Endothelial cell of umbilical vein (primary cell): ENCODE results near the gene RNLS. TPM values are rescaled to one million over a fixed set of nuclear protein-coding genes. Genes with fewer than 3 reads are reported as not detected.

Source experiments
- BruUV-seq: library from RNA; stranded (reverse); fragments of 400-500 nt; replicated peaks from 2 replicates; lab custom pipeline; 2021; lab: Mats Ljungman, UMichigan
- CTCF ChIA-PET: fragments of 300-600, 350-600 bp; sonication (Branson Sonifier 250); formaldehyde crosslinking; loops from one replicate; lab custom pipeline; 2021; ENCODE audit warnings: antibody characterized with exemption, inconsistent platforms; lab: Charles Lee
- POLR2A ChIA-PET: fragments of 300-600, 350-600 bp; sonication (Branson Sonifier 250); formaldehyde crosslinking; loops from one replicate; lab custom pipeline; 2021; ENCODE audit warnings: antibody characterized with exemption, inconsistent platforms; lab: Charles Lee
- DNase-seq: peaks from one replicate; pipeline ENCODE4 v3.0.0-alpha.2; 2011; ENCODE audit warnings: low read depth, low spot score
- FAIRE-seq: peaks from 2 replicates; lab custom pipeline; 2011; peaks lifted over from hg19 to GRCh38; lab: Jason Lieb, UNC
- H2AFZ ChIP-seq: 2 replicates; pipeline ENCODE4 v1.6.0; 2012; ENCODE audit warnings: low read depth, low read length, control low read depth, inconsistent platforms
- H3K27ac ChIP-seq: 2 replicates; pipeline ENCODE4 v1.5.1; 2011; ENCODE audit warnings: low read depth, mild to moderate bottlenecking, control low read depth, low read length, moderate library complexity; ENCODE audit not compliant: insufficient read depth
- H3K27me3 ChIP-seq, 2 experiments: 2 replicates each; pipeline versions ENCODE4 v1.6.0 to v1.6.1; 2011; ENCODE audit warnings: low read length in 2 of 2, mixed read lengths in 1 of 2; ENCODE audit not compliant: control insufficient read depth in 2 of 2, insufficient read depth in 2 of 2
- H3K36me3 ChIP-seq, 2 experiments: 2 replicates in 1 of 2; 3 replicates in 1 of 2; pipeline ENCODE4 v1.5.1; 2011; ENCODE audit warnings: low read length in 2 of 2, mild to moderate bottlenecking in 1 of 2, moderate library complexity in 1 of 2; ENCODE audit not compliant: control insufficient read depth in 2 of 2, insufficient read depth in 2 of 2; ENCODE audit errors: extremely low read depth in 1 of 2
- H3K4me1 ChIP-seq: 3 replicates; pipeline ENCODE4 v1.5.1; 2011; ENCODE audit warnings: mild to moderate bottlenecking, low read length; ENCODE audit not compliant: control insufficient read depth, insufficient read depth; ENCODE audit errors: extremely low read depth
- H3K4me2 ChIP-seq: 2 replicates; pipeline ENCODE4 v1.6.1; 2011; ENCODE audit warnings: low read length, control low read depth, mixed read lengths; ENCODE audit not compliant: insufficient read depth
- H3K4me3 ChIP-seq, 3 experiments: fragments of 200-600 bp in 1 of 3; sonication (generic), shearing (Covaris generic) in 1 of 3; replicated peaks in 1 of 3; 2 replicates each; pipeline ENCODE4 v1.5.1; 2011 to 2016; ENCODE audit warnings: control low read depth in 3 of 3, low read length in 3 of 3, mild to moderate bottlenecking in 2 of 3, inconsistent platforms in 1 of 3, low read depth in 1 of 3, moderate library complexity in 1 of 3; ENCODE audit not compliant: insufficient read depth in 1 of 3
- H3K79me2 ChIP-seq: 2 replicates; pipeline ENCODE4 v1.6.0; 2012; ENCODE audit warnings: low read length, inconsistent platforms; ENCODE audit not compliant: control insufficient read depth, insufficient read depth
- H3K9ac ChIP-seq: replicated peaks from 2 replicates; pipeline ENCODE3; 2011; ENCODE audit warnings: low read length, control low read depth; ENCODE audit not compliant: insufficient read depth; ENCODE audit errors: extremely low read depth
- H3K9me1 ChIP-seq: replicated peaks from 3 replicates; pipeline ENCODE4 v1.6.0; 2011; ENCODE audit warnings: mild to moderate bottlenecking, low read length; ENCODE audit not compliant: control insufficient read depth, insufficient read depth; ENCODE audit errors: extremely low read depth
- H3K9me3 ChIP-seq: replicated peaks from 2 replicates; pipeline ENCODE4 v1.5.1; 2012; ENCODE audit warnings: low read length, inconsistent platforms; ENCODE audit not compliant: control insufficient read depth, insufficient read depth
- H4K20me1 ChIP-seq: replicated peaks from 2 replicates; pipeline ENCODE3; 2011; ENCODE audit warnings: mild to moderate bottlenecking, low read length; ENCODE audit not compliant: control insufficient read depth, insufficient read depth; ENCODE audit errors: extremely low read depth
- EZH2 ChIP-seq: IDR thresholded peaks from 2 replicates; pipeline ENCODE4 v1.6.1; 2012; ENCODE audit warnings: borderline replicate concordance, low read depth, mild to moderate bottlenecking, moderate library complexity, low read length, inconsistent platforms; ENCODE audit not compliant: severe bottlenecking
- POLR2AphosphoS5 ChIP-seq: IDR thresholded peaks from 2 replicates; pipeline ENCODE4 v1.6.1; 2012; ENCODE audit warnings: low read depth, mild to moderate bottlenecking, control low read depth, low read length, moderate library complexity; ENCODE audit not compliant: insufficient read depth
- dilution Hi-C: fragments of 300-500 bp; cut with MboI; formaldehyde crosslinking; loops from one replicate; pipeline ENCODE4 v1.15.0; 2019; ENCODE audit warnings: low sequenced_read_pairs; ENCODE audit not compliant: extremely low pct_ligation_motif_present
- intact Hi-C: fragments of 100-400 bp; cut with micrococcal nuclease; formaldehyde crosslinking; loops from one replicate; pipeline ENCODE4 v1.10.0; 2022
- polyA plus RNA-seq, 4 experiments: library from polyadenylated mRNA; depleted of rRNA in 3 of 4; stranded (reverse) in 3 of 4; unstranded in 1 of 4; fragments of >200 nt; gene quantifications; 2 replicates each; pipeline versions ENCODE4 v1.2.1 to v1.2.3, GENCODE V29; 2011 to 2012; ENCODE audit warnings: missing spikeins in 1 of 4
- total RNA-seq: library from RNA; stranded (reverse); gene quantifications from 2 replicates; pipeline ENCODE4 v1.2.3, GENCODE V29; 2021
- TF ChIP-seq, protein P1 (sequence below), 2 donors: IDR thresholded peaks; 1 replicate in 1 of 2; 2 replicates in 1 of 2; pipeline ENCODE4 v1.5.1; 2011; ENCODE audit warnings: low read length in 2 of 2, mild to moderate bottlenecking in 2 of 2, moderate library complexity in 2 of 2, control low read depth in 1 of 2, inconsistent platforms in 1 of 2, low read depth in 1 of 2; ENCODE audit not compliant: insufficient read depth in 1 of 2; ENCODE audit errors: extremely low read depth in 1 of 2

The RNLS gene
- total and polyA plus RNA-seq, 2 donors (not counting 3 experiments of a cell fraction or from before 2014, with no cell fraction given), result 2.5 to 4.6 TPM

- Histone ChIP-seq H3K9me3 (no peaks in the 10 kb centered on the region), H3K4me2 (no peak overlapping the region), H4K20me1 (no peaks in the 10 kb centered on the region), H3K27ac (no peak overlapping the region), H3K4me1 (no peaks in the 10 kb centered on the region), H3K9me1 (no peaks in the 10 kb centered on the region), H3K9ac (no peak overlapping the region), H3K4me3 (no peak overlapping the region), H3K79me2 (no peaks in the 10 kb centered on the region), H2AFZ (no peak overlapping the region), H3K36me3 (no peaks in the 10 kb centered on the region), H3K27me3 (no peaks in the 10 kb centered on the region)
- BruUV-seq, result no TSS peak
- intact Hi-C loops, result loop anchor here (1.0 to 5.0 kb wide), 5 partner anchors 123 to 417 kb away; no protein-coding TSS in a partner anchor
- TF ChIP-seq, protein P1, sequence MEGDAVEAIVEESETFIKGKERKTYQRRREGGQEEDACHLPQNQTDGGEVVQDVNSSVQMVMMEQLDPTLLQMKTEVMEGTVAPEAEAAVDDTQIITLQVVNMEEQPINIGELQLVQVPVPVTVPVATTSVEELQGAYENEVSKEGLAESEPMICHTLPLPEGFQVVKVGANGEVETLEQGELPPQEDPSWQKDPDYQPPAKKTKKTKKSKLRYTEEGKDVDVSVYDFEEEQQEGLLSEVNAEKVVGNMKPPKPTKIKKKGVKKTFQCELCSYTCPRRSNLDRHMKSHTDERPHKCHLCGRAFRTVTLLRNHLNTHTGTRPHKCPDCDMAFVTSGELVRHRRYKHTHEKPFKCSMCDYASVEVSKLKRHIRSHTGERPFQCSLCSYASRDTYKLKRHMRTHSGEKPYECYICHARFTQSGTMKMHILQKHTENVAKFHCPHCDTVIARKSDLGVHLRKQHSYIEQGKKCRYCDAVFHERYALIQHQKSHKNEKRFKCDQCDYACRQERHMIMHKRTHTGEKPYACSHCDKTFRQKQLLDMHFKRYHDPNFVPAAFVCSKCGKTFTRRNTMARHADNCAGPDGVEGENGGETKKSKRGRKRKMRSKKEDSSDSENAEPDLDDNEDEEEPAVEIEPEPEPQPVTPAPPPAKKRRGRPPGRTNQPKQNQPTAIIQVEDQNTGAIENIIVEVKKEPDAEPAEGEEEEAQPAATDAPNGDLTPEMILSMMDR (IDR thresholded peaks at IDR 0.05; ENCODE audit: extremely low read depth in 1 of 2, insufficient read depth in 1 of 2, low read depth in 1 of 2, low read length in 2 of 2), result peak in 1 of 2 donors; percentile 11
- no peak for TF ChIP-seq POLR2AphosphoS5
- no peak for TF ChIP-seq EZH2
- dilution Hi-C loops, result loop anchor here (25.0 kb wide), 1 partner anchor 703 kb away; the partner anchor contains the start of genes KLLN and PTEN
- FAIRE-seq (no peak), DNase-seq (peak; percentile 42)
- ChIA-PET POLR2A (no interaction called here), CTCF (interaction anchor here (0.5 to 6.5 kb wide), 97 partner anchors 9 to 714 kb away, joined by 3 to 164 read pairs (median 5); partner anchors contain the start of genes FAS, LIPJ, LIPK and LIPM)
Measured at GRCh38 chr10:88565072-88565471, 18.0 kb downstream of the RNLS start.

DNA sequence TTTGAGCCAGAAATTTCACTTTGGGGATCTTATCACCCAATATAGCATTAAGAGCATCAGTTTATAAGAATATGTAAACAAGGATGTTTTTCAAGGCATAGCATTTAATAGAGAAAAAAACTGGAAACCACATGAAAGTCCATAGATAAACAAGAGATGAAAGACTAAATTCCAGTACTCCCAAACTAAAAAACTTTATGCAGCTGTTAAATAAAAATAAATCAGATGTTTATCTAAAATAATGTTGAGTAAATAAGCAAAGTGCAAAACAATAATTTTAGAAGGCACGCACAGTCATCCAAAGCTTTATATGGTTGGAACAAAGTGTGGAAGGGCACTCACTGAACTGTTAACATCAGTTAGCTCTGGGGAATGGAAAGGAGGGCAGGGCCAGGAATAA, 21.0 kb downstream of the RNLS start:
- Histone ChIP-seq H3K27ac (no peak overlapping the region), H3K36me3 (no peaks in the 10 kb centered on the region), H4K20me1 (no peaks in the 10 kb centered on the region), H3K9me1 (no peaks in the 10 kb centered on the region), H3K9me3 (no peaks in the 10 kb centered on the region), H3K9ac (no peak overlapping the region), H3K4me2 (no peak overlapping the region), H3K4me3 (no peak overlapping the region), H3K79me2 (no peaks in the 10 kb centered on the region), H3K4me1 (no peaks in the 10 kb centered on the region), H3K27me3 (no peaks in the 10 kb centered on the region), H2AFZ (no peak overlapping the region)
- TF ChIP-seq, protein P1 (IDR thresholded peaks at IDR 0.05; ENCODE audit: extremely low read depth in 1 of 2, insufficient read depth in 1 of 2, low read depth in 1 of 2, low read length in 2 of 2), result no peak
- TF ChIP-seq POLR2AphosphoS5, result no peak
- CTCF ChIA-PET, result interaction anchor here (1.1 to 6.5 kb wide), 5 partner anchors 10 to 370 kb away, joined by 3 to 164 read pairs (median 4); partner anchors contain the start of gene RNLS
- dilution Hi-C loops (loop anchor here (25.0 kb wide), 1 partner anchor 700 kb away; the partner anchor contains the start of genes KLLN and PTEN), intact Hi-C loops (no loop called here)
- FAIRE-seq, result no peak
- POLR2A ChIA-PET, result no interaction called here
- BruUV-seq, result no TSS peak
- DNase-seq, result no peak
